ENCODE results near the gene CDKAL1.

- TF ChIP-seq CTCF (IDR thresholded peaks at IDR 0.05) (no peak), POLR2A (IDR thresholded peaks at IDR 0.05) (no peak)
These were observed 444.8 kb downstream of the CDKAL1 start for GRCh38 chr6:20979076-20979475.
